Panc1 (cell line): ENCODE results near the gene PDE4B.

Experiments
- POLR2AphosphoS5 ChIP-seq: IDR thresholded peaks from 2 replicates; pipeline ENCODE4 v1.6.1; 2012; ENCODE audit warnings: mild to moderate bottlenecking, low read depth, low read length, moderate library complexity
- TCF7L2 ChIP-seq: IDR thresholded peaks from 2 replicates; pipeline ENCODE4 v1.6.1; 2011; ENCODE audit warnings: mild to moderate bottlenecking, low read depth, low read length, inconsistent platforms
- TF ChIP-seq, protein P1 (sequence below): fragments of 450-650 bp; IDR thresholded peaks from 2 replicates; pipeline ENCODE4 v1.5.1; 2017; ENCODE audit warnings: mild to moderate bottlenecking

DNA sequence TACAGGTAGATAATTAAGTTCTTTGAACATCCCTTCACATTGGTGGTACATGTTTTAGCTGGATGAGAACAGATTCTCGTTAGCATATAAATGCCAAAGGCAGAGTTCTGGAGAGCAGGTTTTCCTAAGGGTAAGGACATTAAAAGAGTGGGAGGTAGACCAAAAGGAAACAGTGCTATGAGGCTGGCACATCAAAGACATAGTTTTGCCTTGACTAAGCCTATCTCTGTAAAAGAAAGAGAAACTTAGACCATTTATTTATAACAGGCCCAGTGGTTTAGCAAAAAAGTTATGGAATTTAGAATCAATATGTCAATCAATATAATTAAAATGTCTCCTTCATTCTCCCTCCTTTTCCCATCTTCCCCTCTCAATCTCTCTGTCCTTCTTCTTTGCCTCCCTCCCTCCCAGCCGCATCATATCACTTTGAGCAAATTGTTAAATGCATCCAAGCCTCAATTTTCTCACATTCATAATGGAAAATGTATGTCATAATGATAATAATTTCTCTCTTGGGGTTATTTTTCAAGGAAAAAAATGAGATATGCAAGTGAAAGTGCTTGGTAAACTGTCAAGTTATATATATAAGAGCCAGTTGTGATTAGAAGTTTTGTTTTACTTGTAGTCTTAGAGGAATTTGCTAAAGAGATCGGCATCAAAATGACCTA, 531.4 kb downstream of the PDE4B start:
- TF ChIP-seq, protein P1, sequence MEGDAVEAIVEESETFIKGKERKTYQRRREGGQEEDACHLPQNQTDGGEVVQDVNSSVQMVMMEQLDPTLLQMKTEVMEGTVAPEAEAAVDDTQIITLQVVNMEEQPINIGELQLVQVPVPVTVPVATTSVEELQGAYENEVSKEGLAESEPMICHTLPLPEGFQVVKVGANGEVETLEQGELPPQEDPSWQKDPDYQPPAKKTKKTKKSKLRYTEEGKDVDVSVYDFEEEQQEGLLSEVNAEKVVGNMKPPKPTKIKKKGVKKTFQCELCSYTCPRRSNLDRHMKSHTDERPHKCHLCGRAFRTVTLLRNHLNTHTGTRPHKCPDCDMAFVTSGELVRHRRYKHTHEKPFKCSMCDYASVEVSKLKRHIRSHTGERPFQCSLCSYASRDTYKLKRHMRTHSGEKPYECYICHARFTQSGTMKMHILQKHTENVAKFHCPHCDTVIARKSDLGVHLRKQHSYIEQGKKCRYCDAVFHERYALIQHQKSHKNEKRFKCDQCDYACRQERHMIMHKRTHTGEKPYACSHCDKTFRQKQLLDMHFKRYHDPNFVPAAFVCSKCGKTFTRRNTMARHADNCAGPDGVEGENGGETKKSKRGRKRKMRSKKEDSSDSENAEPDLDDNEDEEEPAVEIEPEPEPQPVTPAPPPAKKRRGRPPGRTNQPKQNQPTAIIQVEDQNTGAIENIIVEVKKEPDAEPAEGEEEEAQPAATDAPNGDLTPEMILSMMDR = no peak
- TF ChIP-seq POLR2AphosphoS5 (no peak), TCF7L2 (no peak)
